GM10248 (cell line): ENCODE data around the gene B3GNT7.

Experiments used
- CTCF ChIA-PET: fragments of 300-600 bp; sonication (Branson Sonifier 250); formaldehyde crosslinking; extraction: SDS; loops from one replicate; lab custom pipeline; 2021; ENCODE audit warnings: antibody characterized with exemption; lab: Yijun Ruan, JAX
- POLR2A ChIA-PET: fragments of 350-650 bp; sonication (Branson Sonifier 250); formaldehyde crosslinking; extraction: SDS; loops from one replicate; lab custom pipeline; 2020; ENCODE audit warnings: antibody characterized with exemption; lab: Yijun Ruan, JAX
- DNase-seq: peaks from one replicate; pipeline ENCODE4 v3.0.0; 2012; ENCODE audit errors: extremely low spot score
- CTCF ChIP-seq: IDR thresholded peaks from 2 replicates; pipeline ENCODE4 v1.5.1; 2012; ENCODE audit warnings: mild to moderate bottlenecking, low read depth; ENCODE audit errors: extremely low read depth, missing control alignments, control extremely low read depth

B3GNT7 gene

GRCh38 chr2:231431606-231432005 is 36.1 kb downstream of the B3GNT7 start:
- no peak for TF ChIP-seq CTCF
- ChIA-PET CTCF (interaction anchor here (1.9 kb wide), 1 partner anchor 20 kb away, joined by 4 read pairs; no protein-coding TSS in a partner anchor), POLR2A (interaction anchor here (1.5 kb wide), 1 partner anchor 22 kb away, joined by 3 read pairs; no protein-coding TSS in a partner anchor)
- no peak for DNase-seq

GRCh38 chr2:231433990-231434389 is 38.5 kb downstream of the B3GNT7 start:
- DNase-seq, result no peak
- POLR2A ChIA-PET, result no interaction called here
- TF ChIP-seq CTCF, result no peak
- CTCF ChIA-PET, result interaction anchor here (1.3 to 1.6 kb wide), 2 partner anchors 18 to 23 kb away, joined by 4 read pairs; no protein-coding TSS in a partner anchor

- TF ChIP-seq CTCF, result no peak
- no peak for DNase-seq
- ChIA-PET POLR2A (interaction anchor here (1.0 kb wide), 1 partner anchor 27 kb away, joined by 3 read pairs; the partner anchor contains the start of gene NCL), CTCF (interaction anchor here (1.0 to 1.7 kb wide), 4 partner anchors 14 to 210 kb away, joined by 3 to 5 read pairs (median 4); no protein-coding TSS in a partner anchor)
Measured at GRCh38 chr2:231436957-231437356, 41.4 kb downstream of the B3GNT7 start.

GRCh38 chr2:231449503-231450054 is 54.1 kb downstream of the B3GNT7 start:
- ChIA-PET POLR2A (interaction anchor here (0.5 to 7.2 kb wide), 4 partner anchors 9 to 219 kb away, joined by 3 to 120 read pairs (median 4); partner anchors contain the start of gene NCL), CTCF (interaction anchor here (1.1 to 1.3 kb wide), 2 partner anchors 29 to 149 kb away, joined by 3 to 4 read pairs; no protein-coding TSS in a partner anchor)
- DNase-seq, result no peak
- TF ChIP-seq CTCF, result no peak

- POLR2A ChIA-PET, result interaction anchor here (0.6 to 7.2 kb wide), 8 partner anchors 8 to 786 kb away, joined by 3 to 120 read pairs (median 6); partner anchors contain the start of gene NCL
- DNase-seq, result no peak
- CTCF ChIA-PET, result interaction anchor here (1.1 to 1.8 kb wide), 4 partner anchors 13 to 599 kb away, joined by 3 to 5 read pairs (median 4); no protein-coding TSS in a partner anchor
- TF ChIP-seq CTCF, result no peak
Measured at GRCh38 chr2:231450548-231450989, 55.1 kb downstream of the B3GNT7 start.
